ENCODE measurements around the gene TPGS1. TPM values are rescaled to one million over a fixed set of nuclear protein-coding genes. Genes with fewer than 3 reads are reported as not detected.

Gene TPGS1
- total and polyA plus RNA-seq, 8 donors = 3.5 to 18.2 (median 8.2) TPM

DNA sequence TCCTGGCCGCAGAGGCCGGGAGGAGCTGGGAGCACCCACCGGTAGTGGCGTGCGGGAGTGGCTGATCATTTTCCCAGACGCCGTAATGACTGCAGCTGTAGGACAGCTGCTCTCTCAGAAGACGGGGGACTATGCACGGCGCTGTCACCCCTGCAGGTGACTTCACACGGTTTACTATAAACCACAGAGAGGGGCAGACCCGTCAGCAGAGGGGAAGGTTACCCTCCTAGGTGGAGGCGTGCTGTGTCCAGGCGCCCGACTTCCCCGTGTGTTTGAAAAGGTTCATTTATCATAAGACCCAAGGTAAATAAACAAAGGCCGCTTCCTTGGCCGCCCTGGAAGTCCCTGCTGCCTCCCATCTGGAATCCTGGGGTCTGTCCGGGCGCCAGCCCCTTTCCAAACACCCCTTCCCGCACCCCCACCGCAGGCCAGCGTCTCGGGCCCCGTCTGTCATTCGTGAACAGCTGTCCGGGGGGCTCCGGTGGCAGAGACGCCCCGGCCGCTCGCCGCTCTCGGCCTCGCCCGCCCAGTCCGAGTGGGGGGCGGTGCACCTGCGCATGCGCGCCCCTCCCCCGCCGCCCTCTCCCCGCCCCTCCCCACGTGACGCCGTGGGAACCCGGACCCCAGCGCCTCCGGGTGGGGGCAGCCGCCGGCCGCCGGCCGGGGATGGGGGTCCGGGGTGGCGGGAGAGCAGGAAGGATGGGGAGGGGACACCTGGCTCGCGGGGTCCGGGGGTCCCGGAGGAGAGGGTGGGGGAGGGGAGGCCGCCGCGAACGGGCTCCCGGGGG lies 47.4 kb upstream of the TPGS1 start:
- H3K36me3 ChIP-seq = no peaks in the 10 kb centered on the region
- H3K4me3 ChIP-seq = peak overlapping the region; percentile 51 to 53
- no peaks in the 10 kb centered on the region for H3K9me3 ChIP-seq
- peak; percentile 76 for ATAC-seq
- TF ChIP-seq, protein P1, sequence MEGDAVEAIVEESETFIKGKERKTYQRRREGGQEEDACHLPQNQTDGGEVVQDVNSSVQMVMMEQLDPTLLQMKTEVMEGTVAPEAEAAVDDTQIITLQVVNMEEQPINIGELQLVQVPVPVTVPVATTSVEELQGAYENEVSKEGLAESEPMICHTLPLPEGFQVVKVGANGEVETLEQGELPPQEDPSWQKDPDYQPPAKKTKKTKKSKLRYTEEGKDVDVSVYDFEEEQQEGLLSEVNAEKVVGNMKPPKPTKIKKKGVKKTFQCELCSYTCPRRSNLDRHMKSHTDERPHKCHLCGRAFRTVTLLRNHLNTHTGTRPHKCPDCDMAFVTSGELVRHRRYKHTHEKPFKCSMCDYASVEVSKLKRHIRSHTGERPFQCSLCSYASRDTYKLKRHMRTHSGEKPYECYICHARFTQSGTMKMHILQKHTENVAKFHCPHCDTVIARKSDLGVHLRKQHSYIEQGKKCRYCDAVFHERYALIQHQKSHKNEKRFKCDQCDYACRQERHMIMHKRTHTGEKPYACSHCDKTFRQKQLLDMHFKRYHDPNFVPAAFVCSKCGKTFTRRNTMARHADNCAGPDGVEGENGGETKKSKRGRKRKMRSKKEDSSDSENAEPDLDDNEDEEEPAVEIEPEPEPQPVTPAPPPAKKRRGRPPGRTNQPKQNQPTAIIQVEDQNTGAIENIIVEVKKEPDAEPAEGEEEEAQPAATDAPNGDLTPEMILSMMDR (IDR thresholded peaks at IDR 0.05) = no peak
- H3K4me1 ChIP-seq = peaks cover 0 to 22% of the 10 kb centered on the region in 2 donors
- DNase-seq = peak; percentile 35 to 81 (median 64)
- H3K27me3 ChIP-seq = peaks cover 0 to 40% of the 10 kb centered on the region in 2 donors
- H3K27ac ChIP-seq = peak overlapping the region; percentile 59 to 61
- intact Hi-C loops (cut with DNase I) = no loop called here

DNA sequence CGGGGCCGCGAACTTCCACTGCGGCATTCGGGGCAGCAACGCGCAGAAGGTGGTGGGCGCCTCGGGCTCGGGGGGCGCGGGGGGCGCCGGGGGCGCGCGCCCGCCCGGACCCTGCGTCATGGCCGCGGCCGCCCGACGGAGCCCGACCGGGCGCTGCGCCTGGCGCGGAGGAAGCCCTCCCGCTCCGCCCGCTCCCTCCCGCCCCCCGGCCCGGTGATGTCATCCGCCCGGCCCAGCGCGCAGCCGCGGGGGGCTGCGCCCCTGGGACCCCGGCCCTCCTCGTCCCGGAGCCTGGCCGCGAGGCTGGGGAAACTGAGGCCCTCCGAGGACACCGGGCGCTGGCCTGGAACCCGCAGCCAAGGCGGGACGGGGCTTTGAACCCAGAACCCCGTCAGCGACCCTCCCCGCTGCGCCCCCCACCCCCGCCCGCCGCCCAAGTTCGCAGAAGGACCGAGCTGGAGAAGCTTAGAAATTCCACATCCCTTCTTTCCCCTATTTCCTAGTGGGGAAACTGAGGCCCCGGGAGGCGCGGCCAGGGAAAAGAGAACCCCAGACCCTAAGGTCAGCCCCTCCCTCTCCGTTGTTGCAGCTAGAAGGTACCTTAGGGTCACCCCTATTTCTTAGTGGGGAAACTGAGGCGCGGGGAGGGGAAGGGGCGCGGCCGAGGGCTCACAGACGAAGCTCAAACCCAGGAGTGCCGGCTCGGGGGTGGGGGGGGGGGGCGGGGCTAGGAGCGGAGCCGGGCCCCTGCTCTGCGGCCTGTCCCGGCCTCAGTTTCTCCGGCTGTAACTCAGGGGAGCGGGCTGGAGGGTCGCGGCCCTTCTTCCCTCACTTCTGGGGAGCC lies 46.2 kb upstream of the TPGS1 start, which contains the start of gene SHC2:
SHC2 (minus strand) TSS at position 157 of the 844 bp plus-strand sequence; CDS start at position 120, 37 bp downstream.
- intact Hi-C loops (cut with DNase I) = no loop called here
- peaks cover 0 to 40% of the 10 kb centered on the region in 2 donors for H3K27me3 ChIP-seq
- no peaks in the 10 kb centered on the region for H3K9me3 ChIP-seq
- TF ChIP-seq, protein P1 (IDR thresholded peaks at IDR 0.05) = no peak
- peak within 1 kb of the TSS; percentile 59 to 61 for H3K27ac ChIP-seq
- H3K4me1 ChIP-seq = peaks cover 0 to 22% of the 10 kb centered on the region in 2 donors
- ATAC-seq (peak; percentile 42), DNase-seq (peak in 3 of 4 donors; percentile 32 to 64 (median 58))
- peak within 1 kb of the TSS; percentile 51 to 53 for H3K4me3 ChIP-seq
- H3K36me3 ChIP-seq = no peaks in the 10 kb centered on the region

DNA sequence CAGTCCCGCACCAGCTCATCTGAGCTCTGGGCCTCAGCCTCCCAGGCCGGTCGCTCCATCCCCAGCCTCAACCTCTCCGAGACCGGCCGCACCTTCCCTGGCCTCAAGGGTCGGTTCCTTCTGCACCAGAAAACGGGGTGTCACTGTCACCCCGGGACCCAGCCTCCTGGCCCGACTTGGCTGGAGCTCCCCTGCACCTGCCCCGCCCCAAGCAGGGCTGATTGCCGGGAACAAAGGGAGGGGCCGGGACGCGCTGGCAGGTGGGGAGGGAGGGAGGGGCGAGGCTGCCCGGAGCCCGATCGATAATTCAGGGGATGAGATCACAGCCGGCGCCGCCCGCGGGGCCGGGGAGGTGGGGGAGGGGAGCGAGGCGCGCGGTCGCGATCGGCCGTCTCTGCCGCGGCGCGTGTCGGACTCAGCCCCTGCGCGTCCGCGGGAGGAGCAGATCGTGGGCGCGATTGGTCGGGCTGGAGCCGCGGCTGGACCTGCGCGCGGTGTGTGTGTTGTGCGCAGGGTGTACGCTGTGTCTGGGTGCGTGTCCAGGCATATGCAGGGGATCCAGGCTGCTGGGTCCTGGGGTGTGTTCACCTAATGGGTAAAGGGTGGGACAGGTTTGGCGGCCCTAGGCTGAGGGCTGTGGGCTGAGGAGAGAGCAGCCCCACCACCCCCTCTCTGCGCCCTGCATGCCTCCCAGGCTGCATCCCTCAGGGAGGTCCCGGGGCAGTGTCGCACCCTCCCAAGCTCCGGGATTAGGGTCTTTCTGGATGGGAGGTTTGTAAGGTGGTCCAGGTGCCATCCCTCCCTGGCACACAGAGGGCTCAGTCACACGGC lies 45.4 kb upstream of the TPGS1 start:
- H3K4me3 ChIP-seq = peak overlapping the region; percentile 27 to 35
- ATAC-seq (peak; percentile 67), DNase-seq (peak in 1 of 4 donors; percentile 82)
- TF ChIP-seq, protein P1 (IDR thresholded peaks at IDR 0.05) = no peak
- peaks cover 0 to 22% of the 10 kb centered on the region in 2 donors for H3K4me1 ChIP-seq
- H3K27ac ChIP-seq = peak overlapping the region in 1 of 2 donors; percentile 3
- H3K9me3 ChIP-seq = no peaks in the 10 kb centered on the region
- H3K36me3 ChIP-seq = no peaks in the 10 kb centered on the region
- peaks cover 0 to 40% of the 10 kb centered on the region in 2 donors for H3K27me3 ChIP-seq
- intact Hi-C loops (cut with DNase I) = no loop called here

DNA sequence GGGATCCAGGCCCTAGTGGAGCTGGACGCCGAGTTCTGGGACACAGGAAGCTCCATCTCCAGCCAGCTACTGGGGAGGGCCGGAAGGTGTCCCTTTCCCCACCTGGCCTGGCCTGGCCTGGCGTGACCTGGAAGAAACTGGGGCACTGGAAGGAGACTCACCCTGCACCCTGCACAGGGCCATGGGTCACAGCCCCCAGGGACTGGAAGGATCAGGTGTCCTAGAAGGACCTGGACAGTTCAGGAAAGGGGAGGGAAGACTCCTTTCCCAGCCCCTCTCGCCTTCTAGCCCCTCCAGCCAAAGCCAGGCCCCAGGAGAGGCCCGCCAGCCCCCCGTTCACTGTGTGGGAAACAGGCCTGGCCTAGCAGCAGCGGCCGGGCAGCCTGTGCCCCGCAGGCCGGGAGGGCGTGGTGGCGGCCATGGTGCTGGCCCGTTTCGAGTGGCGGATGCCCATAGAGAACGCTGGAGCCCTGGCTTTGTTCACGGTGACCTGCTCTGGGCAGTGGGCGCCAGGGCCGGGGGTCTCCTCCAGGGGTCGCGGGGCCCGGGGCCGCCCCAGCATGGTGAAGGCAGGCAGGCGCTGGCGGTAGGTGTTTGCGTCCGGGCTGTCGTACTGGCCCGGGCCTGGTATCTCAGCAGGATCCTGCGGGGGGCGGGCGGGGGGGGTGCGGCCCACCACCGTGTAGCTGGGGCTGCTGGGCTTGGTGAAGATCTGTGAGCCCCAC lies 43.7 kb upstream of the TPGS1 start:
- ATAC-seq = no peak
- H3K4me1 ChIP-seq = peaks cover 0 to 22% of the 10 kb centered on the region in 2 donors
- TF ChIP-seq, protein P1 (IDR thresholded peaks at IDR 0.05) = no peak
- DNase-seq = peak in 1 of 4 donors; percentile 64
- H3K27ac ChIP-seq = no peak overlapping the region
- intact Hi-C loops (cut with DNase I) = no loop called here
- H3K9me3 ChIP-seq = no peaks in the 10 kb centered on the region
- H3K4me3 ChIP-seq = no peak overlapping the region
- H3K36me3 ChIP-seq = no peaks in the 10 kb centered on the region
- peaks cover 0 to 40% of the 10 kb centered on the region in 2 donors for H3K27me3 ChIP-seq

Measured in left lung (tissue), 10 donors.